ENCODE results near the gene KCND3.

The KCND3 gene

GRCh38 chr1:111784273-111784901 is 205.1 kb downstream of the KCND3 start:
- DNase-seq (ENCODE audit: low read depth in 2 of 2, low spot score in 1 of 2): no peak

DNA sequence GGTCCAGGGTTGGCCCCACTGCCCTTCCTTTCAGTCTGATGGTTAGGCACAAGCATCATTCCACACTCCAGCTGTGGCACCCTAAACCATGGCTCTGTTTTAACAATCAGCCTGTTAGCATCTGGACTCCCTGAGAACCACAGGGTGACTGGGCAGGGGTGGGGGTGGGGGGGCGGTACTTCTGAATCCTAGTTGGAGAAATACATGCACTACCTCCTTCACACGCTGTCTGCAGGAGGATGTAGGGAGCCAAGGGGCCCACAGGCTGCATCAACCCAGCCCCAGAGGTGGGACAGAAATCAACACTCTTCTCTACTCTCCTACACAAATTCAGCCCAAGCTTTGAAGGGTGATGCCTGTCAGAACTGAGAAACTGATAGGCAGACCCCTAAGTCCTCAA is 209.9 kb downstream of the KCND3 start:
- DNase-seq (ENCODE audit: low read depth in 2 of 2, low spot score in 1 of 2): no peak

GRCh38 chr1:111778541-111779051 is 210.9 kb downstream of the KCND3 start:
- DNase-seq (ENCODE audit: low read depth in 2 of 2, low spot score in 1 of 2): no peak

DNA sequence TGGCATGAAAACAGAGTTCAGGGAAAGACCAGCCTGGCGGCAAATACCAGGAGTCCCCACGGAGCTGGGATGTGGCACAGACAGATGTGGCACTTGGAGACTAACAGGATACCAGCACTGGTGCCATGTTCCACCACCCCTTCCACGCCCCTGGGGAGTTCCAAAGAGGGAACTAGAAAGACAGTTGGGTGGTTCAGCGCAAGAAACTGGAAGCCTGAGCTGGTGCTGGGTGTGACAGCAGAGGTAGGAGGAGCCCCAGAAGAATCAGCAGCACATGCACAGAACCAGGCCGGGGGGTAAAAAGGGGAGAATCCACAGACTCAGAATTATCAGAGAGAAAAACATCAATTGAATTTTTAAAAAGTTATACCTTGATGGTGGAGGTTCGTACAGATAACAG is 211.4 kb downstream of the KCND3 start:
- DNase-seq (ENCODE audit: low read depth in 2 of 2, low spot score in 1 of 2): no peak

- DNase-seq (ENCODE audit: low read depth in 2 of 2, low spot score in 1 of 2): no peak
Observed at GRCh38 chr1:111777301-111777700, 212.2 kb downstream of the KCND3 start.

GRCh38 chr1:111776861-111777260 is 212.6 kb downstream of the KCND3 start:
- no peak for DNase-seq (ENCODE audit: low read depth in 2 of 2, low spot score in 1 of 2)

- no peak for DNase-seq (ENCODE audit: low read depth in 2 of 2, low spot score in 1 of 2)
Observed at GRCh38 chr1:111776391-111776790, 213.1 kb downstream of the KCND3 start.

DNA sequence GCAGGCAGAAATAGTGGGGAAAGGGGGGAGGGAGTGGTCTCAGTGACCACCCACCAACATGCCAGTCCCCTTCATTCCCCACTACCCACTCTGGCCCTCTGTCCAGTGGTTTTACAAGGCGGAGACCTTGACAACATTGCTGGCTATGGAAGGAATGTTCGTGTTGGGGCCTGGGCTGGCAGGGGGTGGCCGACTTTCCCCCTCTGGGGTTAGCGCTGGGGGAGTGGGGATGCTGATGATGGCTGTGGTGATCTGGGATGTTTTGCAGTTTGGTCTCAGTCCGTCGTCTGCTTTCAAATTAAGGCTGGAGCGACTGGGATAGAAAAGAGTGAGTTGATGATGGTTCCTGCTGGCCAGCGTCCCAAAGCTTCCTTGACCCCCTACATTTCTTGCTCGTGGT is 213.5 kb downstream of the KCND3 start:
- DNase-seq (ENCODE audit: low read depth in 2 of 2, low spot score in 1 of 2): no peak

- no peak for DNase-seq (ENCODE audit: low read depth in 2 of 2, low spot score in 1 of 2)
Observed at GRCh38 chr1:111770916-111771315, 218.6 kb downstream of the KCND3 start.

DNA sequence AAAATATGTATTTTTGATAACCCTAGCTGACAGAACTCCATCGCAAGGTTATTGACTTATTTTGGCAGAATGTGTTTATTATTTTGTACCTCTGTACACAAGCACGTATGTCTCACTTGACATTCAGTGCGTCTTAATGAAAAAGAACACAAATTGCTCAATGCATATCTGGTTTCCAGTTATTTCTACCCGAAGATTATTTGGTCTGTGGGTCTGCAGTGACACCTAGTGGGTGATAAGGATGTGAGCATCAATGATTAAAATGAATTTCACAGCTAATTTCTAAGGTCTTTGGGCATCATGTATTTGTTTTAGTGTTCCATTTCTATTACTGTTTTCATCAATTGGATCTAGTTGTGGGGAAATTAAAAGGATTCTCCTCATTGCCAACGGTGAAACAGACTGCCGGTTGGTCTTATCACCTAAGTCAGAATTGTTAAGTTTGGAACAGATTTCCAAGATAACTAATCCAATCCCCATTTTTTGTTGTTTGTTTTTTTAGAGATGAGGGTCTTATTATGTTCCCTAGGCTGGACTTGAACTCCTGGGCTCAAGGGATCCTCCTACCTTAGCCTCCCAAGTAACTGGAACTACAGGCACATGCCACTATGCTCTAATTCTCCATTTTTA is 219.8 kb downstream of the KCND3 start:
- peak; percentile 7 to 21 for DNase-seq (ENCODE audit: low read depth in 2 of 2, low spot score in 1 of 2)

GRCh38 chr1:111768625-111769024 is 220.8 kb downstream of the KCND3 start:
- DNase-seq (ENCODE audit: low read depth in 2 of 2, low spot score in 1 of 2): no peak

GRCh38 chr1:111768023-111768422 is 221.4 kb downstream of the KCND3 start:
- no peak for DNase-seq (ENCODE audit: low read depth in 2 of 2, low spot score in 1 of 2)

DNA sequence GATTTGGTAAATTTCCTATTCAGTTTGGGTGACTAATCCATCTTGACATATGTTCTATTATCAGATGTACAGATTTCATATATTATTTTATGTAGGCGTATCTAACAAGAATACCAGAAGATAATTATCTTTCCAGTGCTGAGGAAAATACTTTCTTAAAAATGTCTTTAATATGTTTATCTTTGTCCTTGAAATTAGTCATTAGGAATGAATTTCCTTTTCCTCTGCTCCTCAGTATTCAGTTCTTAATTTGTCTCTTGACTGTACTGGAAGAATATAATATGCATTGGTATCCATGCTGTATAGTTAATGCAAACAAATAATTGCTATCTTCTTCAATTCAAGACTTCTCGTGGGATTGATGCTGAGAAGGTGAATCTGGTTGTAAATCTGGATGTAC is 227.1 kb downstream of the KCND3 start:
- DNase-seq (ENCODE audit: low read depth in 2 of 2, low spot score in 1 of 2): no peak

- DNase-seq (ENCODE audit: low read depth in 2 of 2, low spot score in 1 of 2): no peak
Observed at GRCh38 chr1:111761717-111762116, 227.8 kb downstream of the KCND3 start.

- no peak for DNase-seq (ENCODE audit: low read depth in 2 of 2, low spot score in 1 of 2)
Observed at GRCh38 chr1:111758373-111758772, 231.1 kb downstream of the KCND3 start.

DNA sequence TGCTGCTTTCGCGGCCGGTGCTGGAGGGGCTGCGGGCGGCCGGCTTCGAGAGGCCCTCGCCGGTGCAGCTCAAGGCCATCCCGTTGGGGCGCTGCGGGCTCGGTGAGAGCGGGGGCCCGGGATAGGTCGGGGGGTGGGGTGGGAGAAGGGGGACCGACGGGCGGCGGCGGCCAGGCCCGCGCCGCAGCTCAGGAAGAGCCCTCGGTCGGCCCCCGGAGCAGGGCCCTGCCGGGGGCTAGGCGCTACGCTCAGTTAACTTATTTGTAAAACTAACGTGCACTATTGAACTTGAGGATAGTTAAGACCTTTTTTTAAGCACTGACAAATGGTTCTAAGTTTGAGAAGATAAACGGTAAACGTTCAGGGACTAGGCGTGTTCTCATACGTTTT is 233.3 kb downstream of the KCND3 start:
- DNase-seq (ENCODE audit: low read depth in 2 of 2, low spot score in 1 of 2): no peak

- peak; percentile 81 to 91 for DNase-seq (ENCODE audit: low read depth in 2 of 2, low spot score in 1 of 2)
Observed at GRCh38 chr1:111755331-111756123, 233.9 kb downstream of the KCND3 start, which contains the start of gene DDX20. DDX20 (plus strand) TSS chr1:111755901; CDS start chr1:111755925, 24 bp downstream.

GRCh38 chr1:111754984-111755330 is 234.5 kb downstream of the KCND3 start:
- no peak for DNase-seq (ENCODE audit: low read depth in 2 of 2, low spot score in 1 of 2)

DNA sequence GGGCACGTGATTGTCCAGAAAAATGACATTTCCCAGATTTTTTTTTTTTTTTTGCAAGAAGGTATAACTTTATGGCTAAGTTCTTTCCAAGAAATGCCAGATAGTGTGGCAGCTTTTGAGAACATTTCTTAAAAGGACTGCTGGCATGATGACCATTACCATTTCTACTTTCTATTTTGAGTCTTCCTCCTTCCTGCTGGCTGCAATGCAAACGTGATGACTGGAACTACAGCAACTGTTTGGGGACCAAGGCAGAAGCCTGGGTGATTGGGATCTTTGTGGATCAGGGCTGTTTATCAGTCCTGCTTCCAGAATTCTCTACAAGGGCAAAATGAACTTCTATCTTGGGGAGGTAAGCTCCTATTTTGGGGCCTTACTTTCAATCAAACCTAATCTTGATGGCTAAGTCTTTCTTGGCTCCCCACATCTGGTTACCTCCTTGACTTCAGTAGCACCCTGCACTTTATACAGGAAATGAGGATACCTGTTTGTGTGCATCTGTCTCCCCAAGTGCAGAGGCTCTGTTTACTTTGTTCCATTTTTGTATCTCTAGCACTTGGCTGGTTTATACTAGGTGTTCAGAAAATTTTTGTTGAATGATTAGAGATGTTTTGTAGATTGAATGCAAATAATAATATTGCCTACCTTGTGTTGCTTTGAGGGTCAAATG is 237.4 kb downstream of the KCND3 start:
- DNase-seq (ENCODE audit: low read depth in 2 of 2, low spot score in 1 of 2): no peak

DNA sequence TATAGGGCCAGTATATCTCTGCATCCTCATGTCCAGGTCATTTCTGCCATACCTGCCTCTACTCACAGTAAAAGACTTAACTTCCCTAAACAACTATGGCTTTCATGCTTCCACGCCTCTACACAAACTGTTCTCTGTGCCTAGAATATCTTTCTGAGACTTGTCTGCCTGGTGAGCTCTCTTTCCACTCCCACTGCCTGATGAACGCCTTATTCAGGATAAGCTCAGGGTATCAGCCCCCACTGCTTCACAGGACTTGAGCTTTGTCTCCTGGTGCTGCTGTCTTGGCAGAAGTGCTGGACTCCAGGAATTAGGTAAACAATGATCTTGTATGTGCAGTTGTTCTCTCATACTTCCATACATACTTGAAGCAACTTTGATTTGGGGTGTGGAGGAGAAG is 238.6 kb downstream of the KCND3 start:
- no peak for DNase-seq (ENCODE audit: low read depth in 2 of 2, low spot score in 1 of 2)

DNA sequence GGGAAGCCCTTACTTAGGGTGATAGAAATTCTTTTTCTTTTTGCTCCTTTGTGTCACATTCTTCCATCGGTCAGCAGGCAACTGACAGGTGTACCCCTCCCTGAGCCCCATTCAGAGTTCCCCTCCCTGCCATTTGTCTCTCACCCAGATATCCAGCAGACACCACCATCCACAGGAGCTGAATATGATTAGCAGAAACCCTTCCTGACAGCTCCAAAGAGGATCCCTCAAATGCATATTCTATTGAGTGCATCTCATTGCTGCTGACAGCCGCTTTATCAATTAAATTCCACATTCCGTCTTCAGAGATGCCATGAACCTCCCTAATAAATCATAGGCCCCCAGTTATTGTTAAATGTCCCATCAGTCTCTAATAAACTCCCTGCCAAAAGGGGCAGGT is 239.8 kb downstream of the KCND3 start:
- DNase-seq (ENCODE audit: low read depth in 2 of 2, low spot score in 1 of 2): no peak

- no peak for DNase-seq (ENCODE audit: low read depth in 2 of 2, low spot score in 1 of 2)
Observed at GRCh38 chr1:111747947-111748346, 241.5 kb downstream of the KCND3 start.

Measured in stimulated activated CD8-positive, alpha-beta memory T cell treated with anti-CD3 and anti-CD28 coated beads, Interleukin-4, amount 100 ng/mL, for 1 hour (primary cell).